ENCODE data around the gene PHETA1. TPM values are rescaled to one million over a fixed set of nuclear protein-coding genes. Genes with fewer than 3 reads are reported as not detected.

PHETA1 gene
- total RNA-seq, 1 experiment from 2014 or later: 8.5 TPM

DNA sequence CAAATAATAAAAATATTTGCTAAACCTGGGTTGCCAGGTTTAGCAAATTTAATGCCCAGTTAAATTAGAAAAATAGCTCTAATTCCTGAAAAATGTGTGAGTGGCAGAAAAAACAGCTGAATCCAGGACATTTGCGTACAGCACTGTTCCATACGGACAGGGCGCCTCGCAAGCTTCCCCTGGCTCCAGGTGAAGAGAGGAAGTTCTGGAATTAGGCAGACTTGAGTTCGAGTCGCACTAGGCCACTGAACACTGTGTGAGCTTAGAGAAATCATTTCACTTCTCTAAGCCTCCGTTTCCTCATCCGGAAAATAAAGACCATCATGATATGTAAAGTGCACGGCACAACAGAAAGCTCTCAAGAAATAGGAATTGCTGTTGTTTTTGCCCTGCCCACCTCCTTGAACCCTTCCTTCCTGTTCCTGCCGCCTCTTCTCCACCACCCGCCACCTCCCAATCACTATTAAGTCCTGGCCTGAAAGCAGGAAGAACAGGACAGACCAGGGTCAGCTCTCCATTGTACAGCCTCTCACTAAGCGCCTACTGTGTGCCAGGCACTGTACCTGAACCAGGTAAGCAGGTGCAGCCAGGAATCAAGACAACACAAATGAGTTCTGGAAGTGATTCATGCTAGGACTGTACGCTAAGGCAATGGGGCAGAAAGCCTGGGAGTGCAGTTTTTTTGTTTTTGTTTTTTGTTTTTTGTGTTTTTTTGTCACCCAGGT, 763 bp upstream of the PHETA1 start:
- Histone ChIP-seq H3K27me3 (replicated peaks) (no peaks in the 10 kb centered on the region), H3K4me1 (replicated peaks) (peaks cover 15% of the 10 kb centered on the region; the same call in 1 of the 2 replicates), H3K36me3 (peaks cover 3% of the 10 kb centered on the region; the same call in 1 of the 2 replicates), H3K27ac (no peak overlapping the region), H3K4me3 (peak overlapping the region; percentile 85), H3K9me3 (replicated peaks) (no peaks in the 10 kb centered on the region)
- DNase-seq (ENCODE audit: low read depth in 1 of 2, low spot score in 2 of 2): no peak

DNA sequence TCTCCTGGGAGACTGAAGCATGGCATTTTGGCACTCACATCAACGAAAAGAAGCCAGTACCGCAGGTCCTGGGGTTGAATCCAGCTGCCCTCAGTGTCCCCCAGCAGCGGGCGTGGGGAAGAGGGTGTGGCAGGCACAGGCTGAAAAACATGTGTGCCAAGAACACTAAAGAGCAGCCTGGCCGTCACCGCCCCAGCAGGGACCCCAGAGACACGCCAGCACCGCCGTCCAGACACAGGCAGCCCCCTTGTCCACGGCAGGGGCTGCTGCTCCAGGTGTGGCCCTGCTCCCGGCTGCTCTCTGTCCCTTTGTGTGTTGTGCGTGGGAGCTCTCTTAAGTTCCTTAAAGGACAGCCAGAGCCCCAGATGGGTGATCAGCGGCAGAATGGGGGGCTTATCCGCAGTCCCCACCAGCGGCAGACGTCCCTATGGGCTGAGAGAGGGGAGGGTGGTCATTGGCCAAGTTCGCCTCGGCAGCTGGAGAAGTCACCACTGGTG, 556 bp downstream of the PHETA1 start:
- H3K4me3 ChIP-seq: peak overlapping the region; percentile 85
- no peak overlapping the region for H3K27ac ChIP-seq
- no peak for DNase-seq (ENCODE audit: low read depth in 1 of 2, low spot score in 2 of 2)
- H3K9me3 ChIP-seq (replicated peaks): no peaks in the 10 kb centered on the region
- no peaks in the 10 kb centered on the region for H3K27me3 ChIP-seq (replicated peaks)
- peaks cover 9% of the 10 kb centered on the region for H3K36me3 ChIP-seq
- peaks cover 21% of the 10 kb centered on the region for H3K4me1 ChIP-seq (replicated peaks)

DNA sequence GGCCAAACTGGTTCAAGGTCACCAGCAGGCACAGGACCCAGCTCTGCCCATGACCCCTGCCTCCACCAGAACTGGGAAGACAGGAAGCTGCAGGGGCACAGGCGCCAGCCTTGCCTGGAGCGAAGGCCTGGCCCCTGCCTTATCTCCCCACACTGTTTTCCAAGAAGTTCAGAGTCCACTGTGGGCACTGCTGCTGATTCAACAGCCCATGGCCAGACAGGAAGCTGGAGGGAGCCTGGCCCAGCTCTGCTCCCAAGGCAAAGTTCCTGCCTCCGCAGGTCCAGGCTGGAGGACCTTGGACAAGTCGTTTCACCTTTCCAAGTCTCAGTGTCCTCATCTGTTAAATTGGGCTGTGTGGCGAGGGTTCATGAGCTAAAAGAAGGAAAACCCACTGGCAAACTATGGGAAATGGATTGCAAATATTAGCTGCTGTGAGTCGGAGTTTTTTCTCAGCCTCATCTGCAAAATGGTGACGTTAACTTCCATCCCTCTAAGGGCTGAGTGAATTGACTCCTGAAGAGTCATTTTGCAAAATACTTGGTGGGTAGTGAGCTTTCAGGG, 1.2 kb downstream of the PHETA1 start:
- no peak overlapping the region for H3K27ac ChIP-seq

DNA sequence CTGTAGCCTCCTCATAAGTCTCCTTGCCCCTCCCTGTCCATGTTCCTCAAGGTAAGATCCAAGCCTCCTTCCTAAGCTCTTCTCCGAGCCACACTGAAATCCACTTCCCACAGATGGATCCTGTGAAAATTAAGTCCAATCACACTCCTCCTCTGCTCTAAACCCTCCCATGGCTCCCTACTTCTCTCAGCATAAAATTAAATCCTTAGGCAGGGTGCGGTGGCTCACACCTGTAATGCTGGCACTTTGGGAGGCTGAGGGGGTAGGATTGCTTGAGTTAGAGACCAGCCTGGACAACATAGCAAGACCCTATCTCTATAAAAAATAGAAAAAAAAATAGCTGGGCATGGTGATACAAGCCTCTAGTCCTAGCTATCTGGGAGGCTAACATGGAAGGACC, 2.3 kb downstream of the PHETA1 start:
- Histone ChIP-seq H3K36me3 (peaks cover 17% of the 10 kb centered on the region), H3K9me3 (replicated peaks) (no peaks in the 10 kb centered on the region), H3K27ac (no peak overlapping the region), H3K4me1 (replicated peaks) (peaks cover 24% of the 10 kb centered on the region), H3K27me3 (replicated peaks) (no peaks in the 10 kb centered on the region), H3K4me3 (no peak overlapping the region)
- DNase-seq (ENCODE audit: low read depth in 1 of 2, low spot score in 2 of 2): no peak

More for the DNA sequence above, 1.2 kb downstream of the PHETA1 start:
- H3K4me1 ChIP-seq (replicated peaks): peaks cover 24% of the 10 kb centered on the region
- H3K27me3 ChIP-seq (replicated peaks): no peaks in the 10 kb centered on the region
- H3K36me3 ChIP-seq: peaks cover 14% of the 10 kb centered on the region
- DNase-seq (ENCODE audit: low read depth in 1 of 2, low spot score in 2 of 2): no peak
- H3K4me3 ChIP-seq: peak overlapping the region; percentile 85
- no peaks in the 10 kb centered on the region for H3K9me3 ChIP-seq (replicated peaks)

DNA sequence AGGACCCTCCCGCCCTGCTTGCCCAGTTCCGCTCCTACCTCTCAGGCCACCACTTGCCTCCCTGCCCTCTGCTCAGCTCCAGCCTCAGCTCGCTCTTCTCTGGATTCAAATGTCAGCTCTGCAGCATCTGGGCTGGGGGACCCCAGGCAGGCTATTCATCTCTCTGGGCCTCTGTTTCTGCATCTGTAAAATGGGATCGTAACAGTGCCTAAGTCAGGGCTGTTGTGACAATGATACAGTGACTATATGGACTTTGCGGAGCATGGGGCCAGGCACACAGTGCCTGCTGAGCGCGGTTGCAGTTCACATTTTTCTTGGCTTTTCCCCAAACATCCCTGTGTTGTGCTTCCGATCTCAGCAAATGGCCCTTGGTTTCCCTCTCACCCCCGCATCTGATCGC, 2.8 kb downstream of the PHETA1 start:
- H3K36me3 ChIP-seq: peaks cover 17% of the 10 kb centered on the region
- no peaks in the 10 kb centered on the region for H3K9me3 ChIP-seq (replicated peaks)
- H3K27me3 ChIP-seq (replicated peaks): no peaks in the 10 kb centered on the region
- no peak for DNase-seq (ENCODE audit: low read depth in 1 of 2, low spot score in 2 of 2)
- H3K4me1 ChIP-seq (replicated peaks): peaks cover 24% of the 10 kb centered on the region
- no peak overlapping the region for H3K27ac ChIP-seq
- H3K4me3 ChIP-seq: no peak overlapping the region

DNA sequence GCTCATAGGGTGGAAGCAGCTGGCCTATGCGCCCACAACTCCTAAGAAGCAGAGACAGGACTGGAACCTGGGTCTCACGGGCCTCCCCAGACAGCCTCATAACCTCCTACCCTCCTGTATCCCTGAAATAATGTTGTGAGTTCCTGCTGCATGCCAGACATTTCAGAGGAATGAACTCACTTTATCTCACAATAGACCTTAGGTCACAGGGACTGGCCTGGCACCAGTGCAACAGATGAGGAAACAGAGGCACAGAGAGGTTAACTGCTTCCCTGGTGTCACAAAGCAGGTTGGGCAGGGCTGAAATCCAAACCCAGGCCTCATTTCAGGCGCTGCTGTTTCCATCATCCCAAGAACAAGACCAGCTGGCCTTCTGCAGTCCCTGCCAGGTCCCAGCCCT, 5.3 kb downstream of the PHETA1 start:
- Histone ChIP-seq H3K4me1 (replicated peaks) (peaks cover 17% of the 10 kb centered on the region), H3K4me3 (no peak overlapping the region), H3K27ac (peak overlapping the region; percentile 43), H3K9me3 (replicated peaks) (no peaks in the 10 kb centered on the region), H3K36me3 (peaks cover 14% of the 10 kb centered on the region), H3K27me3 (replicated peaks) (no peaks in the 10 kb centered on the region)
- DNase-seq (ENCODE audit: low read depth in 1 of 2, low spot score in 2 of 2): peak in 1 of 2 experiments; percentile 24

DNA sequence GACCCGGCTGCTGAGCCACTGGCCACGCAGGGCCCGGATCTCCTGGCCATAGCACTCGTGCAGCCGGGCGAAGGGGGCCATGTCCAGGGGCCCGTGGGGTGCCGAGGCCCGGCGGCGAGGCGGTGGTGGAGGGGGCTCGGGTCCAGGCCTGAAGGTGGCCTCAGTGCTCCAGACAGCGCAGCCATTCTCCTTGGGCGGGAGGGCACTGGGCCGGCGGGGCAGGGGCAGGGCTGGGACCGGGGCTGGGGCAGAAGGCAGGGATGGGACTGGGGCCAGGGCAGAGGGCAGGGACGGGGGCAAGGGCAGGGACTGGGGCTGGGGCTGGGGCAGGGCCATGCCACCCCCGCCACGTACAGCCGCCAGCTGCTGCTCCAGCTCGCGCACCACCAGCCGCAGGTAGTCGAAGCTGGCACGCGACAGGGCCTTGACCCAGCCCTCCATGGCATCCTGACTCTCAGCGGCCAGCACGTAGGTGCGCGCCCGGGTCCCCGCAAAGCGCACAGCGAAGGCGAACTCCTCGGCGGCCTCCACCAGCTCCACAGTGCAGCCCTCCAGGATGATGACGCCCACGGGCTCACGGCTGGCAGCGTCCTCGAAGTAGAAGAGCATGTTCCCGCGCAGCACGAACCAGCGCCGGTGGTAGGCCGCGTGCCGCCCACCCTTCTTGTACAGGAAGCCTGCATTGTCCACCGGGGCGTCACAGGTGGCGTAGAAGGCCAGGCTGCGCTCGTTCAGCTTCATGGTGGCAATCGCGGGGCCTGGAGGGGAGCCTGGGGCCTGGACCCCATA, 6.0 kb downstream of the PHETA1 start:
- H3K4me3 ChIP-seq: no peak overlapping the region
- H3K27me3 ChIP-seq (replicated peaks): no peaks in the 10 kb centered on the region
- peaks cover 14% of the 10 kb centered on the region for H3K36me3 ChIP-seq
- peaks cover 14% of the 10 kb centered on the region for H3K4me1 ChIP-seq (replicated peaks)
- DNase-seq (ENCODE audit: low read depth in 1 of 2, low spot score in 2 of 2): no peak
- H3K9me3 ChIP-seq (replicated peaks): no peaks in the 10 kb centered on the region
- peak overlapping the region; percentile 43; the same call in 1 of the 2 replicates for H3K27ac ChIP-seq

DNA sequence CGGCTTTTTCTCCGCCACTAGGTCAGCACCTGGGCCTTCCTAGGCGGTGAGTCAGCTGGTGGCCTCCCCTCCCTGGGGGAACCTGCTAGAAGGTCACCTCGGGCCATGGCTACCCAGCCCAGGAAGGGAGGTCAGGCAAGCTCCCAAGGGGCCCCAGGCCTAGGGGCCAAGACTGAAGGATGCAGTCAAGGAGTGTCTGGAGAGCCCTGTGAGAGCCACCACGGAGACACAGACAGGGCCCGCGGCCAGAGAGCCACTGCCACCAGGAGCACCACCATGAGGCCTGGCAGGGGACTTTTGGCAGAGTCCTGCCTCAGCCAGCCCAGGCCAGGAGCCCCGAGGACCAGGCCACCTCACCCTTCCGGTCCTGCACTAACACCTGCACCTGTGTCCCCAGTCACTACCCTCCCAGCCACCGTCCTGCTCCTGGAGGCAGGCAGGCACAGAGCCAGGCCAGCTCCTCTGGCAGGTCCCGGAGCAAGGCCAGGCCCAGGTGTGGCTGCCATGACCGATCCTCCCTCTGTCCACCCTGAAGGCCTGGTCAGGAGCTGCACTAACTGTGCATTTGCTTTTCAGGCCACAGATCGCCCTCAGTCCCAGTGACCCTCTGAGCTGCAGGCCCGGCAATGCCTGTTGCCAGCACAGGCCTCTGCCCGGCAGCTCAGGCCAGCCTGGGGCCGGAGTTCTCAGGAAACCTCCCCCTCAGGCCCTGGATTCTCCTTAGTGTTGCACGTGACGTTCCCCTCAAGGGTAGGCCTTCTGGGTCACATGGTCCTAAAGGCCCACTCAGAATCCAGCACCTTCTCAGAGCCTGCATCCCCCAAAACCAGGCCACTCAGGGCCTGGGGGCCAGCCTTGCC, 6.9 kb downstream of the PHETA1 start:
- Histone ChIP-seq H3K4me3 (no peak overlapping the region), H3K4me1 (replicated peaks) (peaks cover 9% of the 10 kb centered on the region), H3K27ac (no peak overlapping the region), H3K9me3 (replicated peaks) (no peaks in the 10 kb centered on the region), H3K36me3 (peaks cover 14% of the 10 kb centered on the region), H3K27me3 (replicated peaks) (no peaks in the 10 kb centered on the region)
- no peak for DNase-seq (ENCODE audit: low read depth in 1 of 2, low spot score in 2 of 2)

DNA sequence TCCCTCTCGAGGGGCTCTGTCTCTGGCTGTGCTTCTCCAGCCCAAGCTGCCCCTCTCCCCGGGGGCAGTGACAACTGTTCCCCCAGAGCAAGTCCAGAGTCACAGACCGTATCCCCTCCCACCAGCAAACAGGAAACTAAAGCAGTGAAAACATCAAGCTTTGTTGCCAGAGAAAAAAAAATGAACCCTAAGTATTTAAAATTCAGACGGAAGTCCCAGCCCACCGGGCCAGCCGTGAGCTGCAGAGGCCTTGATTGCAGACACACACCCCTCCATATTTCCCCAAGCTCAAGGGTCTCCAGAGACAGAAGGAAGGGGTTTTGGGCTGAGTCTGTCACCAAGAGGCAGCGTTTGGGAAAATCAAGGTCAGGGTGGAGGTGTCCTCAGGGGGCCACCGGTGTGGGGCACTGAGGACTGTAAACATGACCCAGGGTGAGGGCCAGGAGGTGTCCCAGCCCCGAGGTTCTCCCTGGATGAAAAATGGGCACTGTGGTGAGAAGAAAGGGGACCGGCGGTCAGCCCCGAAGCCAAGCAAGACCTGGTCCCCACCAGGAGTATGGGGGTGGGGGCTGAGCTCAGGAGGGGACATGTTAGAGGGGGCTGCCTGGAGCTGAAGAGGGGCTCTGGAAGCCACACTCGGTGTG, 7.7 kb downstream of the PHETA1 start:
- Histone ChIP-seq H3K27me3 (replicated peaks) (no peaks in the 10 kb centered on the region), H3K36me3 (peaks cover 14% of the 10 kb centered on the region), H3K4me1 (replicated peaks) (peaks cover 9% of the 10 kb centered on the region), H3K9me3 (replicated peaks) (no peaks in the 10 kb centered on the region), H3K27ac (no peak overlapping the region), H3K4me3 (no peak overlapping the region)
- no peak for DNase-seq (ENCODE audit: low read depth in 1 of 2, low spot score in 2 of 2)

DNA sequence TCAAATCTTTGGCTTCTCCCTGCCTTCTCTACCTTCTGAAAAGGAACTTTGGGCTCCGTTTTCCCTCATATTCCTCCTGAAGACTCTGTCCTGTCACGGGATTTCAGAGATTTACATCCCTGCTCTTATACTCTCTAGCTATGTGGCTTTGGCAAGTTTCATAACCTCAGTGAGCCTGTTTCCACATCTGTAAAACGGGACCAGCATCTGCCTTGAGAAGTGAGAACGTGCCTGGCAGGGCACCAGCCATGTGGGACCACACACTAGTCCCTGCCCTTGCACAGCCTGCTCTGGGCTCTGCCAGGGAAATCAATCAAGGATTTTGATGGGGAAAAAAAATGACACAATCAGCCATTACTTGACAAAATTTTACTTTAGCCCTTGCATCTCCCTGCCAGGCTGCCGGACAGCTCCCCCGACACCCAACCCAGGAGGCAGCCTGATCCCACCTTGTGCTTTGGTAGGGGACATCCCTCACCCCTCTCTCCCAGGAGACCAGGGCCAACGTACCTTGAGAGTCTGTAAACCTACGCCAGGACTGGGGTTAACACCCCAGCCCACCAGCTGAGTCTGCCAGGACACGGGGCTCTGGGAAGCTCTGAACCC, 8.5 kb downstream of the PHETA1 start:
- Histone ChIP-seq H3K4me1 (replicated peaks) (peaks cover 9% of the 10 kb centered on the region), H3K4me3 (no peak overlapping the region), H3K36me3 (peaks cover 14% of the 10 kb centered on the region), H3K27me3 (replicated peaks) (no peaks in the 10 kb centered on the region), H3K27ac (no peak overlapping the region), H3K9me3 (replicated peaks) (no peaks in the 10 kb centered on the region)
- DNase-seq (ENCODE audit: low read depth in 1 of 2, low spot score in 2 of 2): no peak

DNA sequence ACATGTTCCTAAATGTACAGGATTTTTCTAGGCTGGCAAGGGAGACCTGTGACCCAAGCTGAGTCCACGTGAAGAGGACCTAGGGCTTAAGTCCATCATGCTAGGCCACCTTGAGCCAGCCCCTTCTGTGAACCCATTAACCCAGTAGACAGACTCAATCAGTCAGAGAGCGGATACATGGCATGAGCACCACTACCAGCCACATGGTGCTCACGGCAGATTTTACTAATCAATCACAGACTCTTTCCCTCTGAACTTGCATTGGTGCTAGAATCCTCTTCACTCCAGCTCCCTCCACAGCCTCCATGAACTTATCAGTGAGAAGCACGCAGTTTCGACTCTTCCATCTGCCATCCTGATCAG, 9.0 kb downstream of the PHETA1 start:
- Histone ChIP-seq H3K27me3 (replicated peaks) (no peaks in the 10 kb centered on the region), H3K4me3 (no peak overlapping the region), H3K36me3 (peaks cover 14% of the 10 kb centered on the region), H3K9me3 (replicated peaks) (no peaks in the 10 kb centered on the region), H3K27ac (no peak overlapping the region), H3K4me1 (replicated peaks) (peaks cover 9% of the 10 kb centered on the region)
- DNase-seq (ENCODE audit: low read depth in 1 of 2, low spot score in 2 of 2): no peak

DNA sequence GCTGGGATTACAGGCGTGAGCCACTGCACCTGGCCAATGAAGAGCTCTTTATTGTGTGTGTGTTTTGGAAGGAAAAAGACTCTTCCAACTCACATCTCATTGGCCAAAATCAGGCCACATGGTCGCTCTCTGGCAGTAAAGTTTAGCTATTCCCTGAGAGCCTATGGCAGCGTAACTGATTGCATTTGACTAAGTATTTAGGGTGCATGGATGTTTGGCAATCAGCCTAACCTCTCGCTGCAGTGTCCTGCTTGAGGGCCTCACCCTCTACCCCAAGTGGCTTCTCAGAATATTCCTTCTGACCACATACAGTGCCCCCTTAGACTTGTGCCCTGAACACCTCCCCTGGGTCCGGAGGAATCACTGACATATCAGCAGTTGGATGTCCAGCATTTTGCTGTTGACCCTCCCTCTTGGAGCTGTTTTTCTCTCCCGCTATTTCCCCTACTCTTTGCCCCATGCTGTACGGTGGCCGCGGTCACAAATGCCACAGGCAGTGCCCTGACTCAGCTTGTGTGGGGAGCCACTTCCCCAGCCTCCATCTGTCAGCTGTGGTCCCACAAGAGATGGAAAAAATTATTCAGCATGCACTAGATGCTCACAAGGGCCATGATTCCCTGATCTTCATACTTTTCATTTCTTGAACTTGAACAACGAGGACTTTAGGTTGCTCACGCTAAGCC, 9.5 kb downstream of the PHETA1 start:
- no peak for DNase-seq (ENCODE audit: low read depth in 1 of 2, low spot score in 2 of 2)
- Histone ChIP-seq H3K4me3 (no peak overlapping the region), H3K36me3 (peaks cover 14% of the 10 kb centered on the region), H3K27me3 (replicated peaks) (peaks cover 3% of the 10 kb centered on the region), H3K27ac (no peak overlapping the region), H3K4me1 (replicated peaks) (peaks cover 9% of the 10 kb centered on the region), H3K9me3 (replicated peaks) (peaks cover 3% of the 10 kb centered on the region)
